A673 (cell line): ENCODE measurements around the gene TBC1D24.

ENCODE experiments used
- EZH2 ChIP-seq: fragments of 200-600 bp; sonication (generic); IDR thresholded peaks from 2 replicates; pipeline ENCODE4 v1.6.1; 2017; ENCODE audit warnings: borderline replicate concordance, low read depth, mild to moderate bottlenecking, mixed read lengths, antibody characterized with exemption, low read length; ENCODE audit not compliant: poor library complexity, severe bottlenecking
- TF ChIP-seq, protein P1 (sequence below): fragments of 300-800, 200-600 bp; sonication (generic); conservative IDR thresholded peaks from 2 replicates; pipeline ENCODE4 v1.5.1; 2017; ENCODE audit warnings: low read depth, mild to moderate bottlenecking, antibody characterized with exemption, low read length, moderate library complexity, mixed read lengths

DNA sequence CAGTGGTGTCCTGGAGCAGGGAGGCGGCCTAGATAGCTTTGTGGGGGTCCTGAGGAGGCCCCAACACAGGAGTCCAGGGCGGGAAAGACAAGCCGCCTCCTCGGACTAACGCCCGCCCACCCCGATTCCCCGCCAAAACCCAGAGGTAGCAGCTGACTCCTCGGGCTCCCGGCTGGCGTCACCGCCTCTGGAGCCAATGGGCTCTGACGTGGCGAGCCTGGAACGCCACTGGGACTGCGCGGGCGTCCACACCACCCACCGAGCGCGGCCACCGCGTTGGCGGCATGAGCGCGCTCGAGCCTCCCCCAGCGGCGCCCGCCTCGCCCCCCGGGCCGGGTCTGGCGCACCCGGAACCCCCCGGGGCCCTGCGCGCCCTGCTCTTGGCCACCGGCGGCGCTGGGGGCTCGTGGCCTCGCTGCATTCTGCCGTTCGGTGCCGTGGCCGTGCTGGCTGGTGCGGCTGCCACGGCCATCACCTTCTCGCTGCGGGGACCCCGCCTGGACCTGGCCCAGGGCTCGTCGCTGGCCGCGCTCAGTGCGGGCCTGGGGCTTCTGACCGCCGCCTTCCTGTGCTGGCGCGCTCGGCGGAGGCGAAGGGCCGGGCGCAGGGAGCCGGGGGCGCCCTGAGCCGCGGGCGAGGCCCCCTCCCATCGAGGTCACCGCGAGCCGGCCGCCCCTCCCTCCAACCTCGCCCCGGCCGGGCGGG, 7.2 kb upstream of the TBC1D24 start:
- TF ChIP-seq EZH2, result no peak
- TF ChIP-seq, protein P1, sequence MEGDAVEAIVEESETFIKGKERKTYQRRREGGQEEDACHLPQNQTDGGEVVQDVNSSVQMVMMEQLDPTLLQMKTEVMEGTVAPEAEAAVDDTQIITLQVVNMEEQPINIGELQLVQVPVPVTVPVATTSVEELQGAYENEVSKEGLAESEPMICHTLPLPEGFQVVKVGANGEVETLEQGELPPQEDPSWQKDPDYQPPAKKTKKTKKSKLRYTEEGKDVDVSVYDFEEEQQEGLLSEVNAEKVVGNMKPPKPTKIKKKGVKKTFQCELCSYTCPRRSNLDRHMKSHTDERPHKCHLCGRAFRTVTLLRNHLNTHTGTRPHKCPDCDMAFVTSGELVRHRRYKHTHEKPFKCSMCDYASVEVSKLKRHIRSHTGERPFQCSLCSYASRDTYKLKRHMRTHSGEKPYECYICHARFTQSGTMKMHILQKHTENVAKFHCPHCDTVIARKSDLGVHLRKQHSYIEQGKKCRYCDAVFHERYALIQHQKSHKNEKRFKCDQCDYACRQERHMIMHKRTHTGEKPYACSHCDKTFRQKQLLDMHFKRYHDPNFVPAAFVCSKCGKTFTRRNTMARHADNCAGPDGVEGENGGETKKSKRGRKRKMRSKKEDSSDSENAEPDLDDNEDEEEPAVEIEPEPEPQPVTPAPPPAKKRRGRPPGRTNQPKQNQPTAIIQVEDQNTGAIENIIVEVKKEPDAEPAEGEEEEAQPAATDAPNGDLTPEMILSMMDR, result no peak
